Activated CD4-positive, alpha-beta T cell treated with anti-CD3 and anti-CD28 coated beads, Interleukin-2, amount 50 U/mL, for 48 hours (primary cell): ENCODE measurements around the gene RSF1.
"Not testable (repeated sequence)": the region's sequence is repeated elsewhere in the genome, so short reads cannot be mapped to it uniquely, and the experiment has no call there.

Experiments
- DNase-seq, 2 experiments: peaks; one replicate each; pipeline ENCODE4 v3.0.0-alpha.2; 2020

Gene RSF1

GRCh38 chr11:77820565-77821348, at the start of gene RSF1, which contains the start of gene AAMDC:
TSS of gene RSF1 (minus strand) at chr11:77820722. CDS start at chr11:77820714, 8 bp downstream.
TSS of gene AAMDC (plus strand) at chr11:77821144. CDS start at chr11:77842497, 21,353 bp downstream.
- DNase-seq, result peak; percentile 99

- DNase-seq, result no peak
These were observed 48.2 kb upstream of the RSF1 start for GRCh38 chr11:77868744-77869143.

- DNase-seq, result no peak
These were observed 45.8 kb upstream of the RSF1 start for GRCh38 chr11:77866336-77866735.

- DNase-seq, result no peak
These were observed 45.3 kb upstream of the RSF1 start for GRCh38 chr11:77865805-77866204.

- not testable (repeated sequence) for DNase-seq
These were observed 40.9 kb upstream of the RSF1 start for GRCh38 chr11:77861444-77861843.

GRCh38 chr11:77857906-77858457, 37.5 kb upstream of the RSF1 start:
- not testable (repeated sequence) for DNase-seq

- no peak for DNase-seq
These were observed 34.3 kb upstream of the RSF1 start for GRCh38 chr11:77854838-77855237.

- DNase-seq, result no peak
These were observed 31.0 kb upstream of the RSF1 start for GRCh38 chr11:77851503-77851902.

GRCh38 chr11:77843700-77844099, 23.2 kb upstream of the RSF1 start:
- DNase-seq, result not testable (repeated sequence)

- DNase-seq, result no peak
These were observed 22.1 kb upstream of the RSF1 start for GRCh38 chr11:77842441-77843121.

- no peak for DNase-seq
These were observed 12.8 kb upstream of the RSF1 start for GRCh38 chr11:77833302-77833701.

GRCh38 chr11:77828926-77829325, 8.4 kb upstream of the RSF1 start:
- DNase-seq, result no peak

GRCh38 chr11:77823775-77824174, 3.3 kb upstream of the RSF1 start:
- DNase-seq, result no peak

- DNase-seq, result not testable (repeated sequence)
These were observed 1.6 kb upstream of the RSF1 start for GRCh38 chr11:77822126-77822525.

GRCh38 chr11:77821349-77821851, 878 bp upstream of the RSF1 start:
- peak; percentile 4 to 27 for DNase-seq

GRCh38 chr11:77819921-77820564, 479 bp downstream of the RSF1 start:
- DNase-seq, result peak; percentile 45 to 52

- DNase-seq, result peak; percentile 82 to 86
These were observed 1.1 kb downstream of the RSF1 start for GRCh38 chr11:77819411-77819920.

- no peak for DNase-seq
These were observed 5.1 kb downstream of the RSF1 start for GRCh38 chr11:77815459-77815858.

- no peak for DNase-seq
These were observed 5.7 kb downstream of the RSF1 start for GRCh38 chr11:77814848-77815247.

- DNase-seq, result no peak
These were observed 7.3 kb downstream of the RSF1 start for GRCh38 chr11:77813256-77813655.

GRCh38 chr11:77806993-77807392, 13.5 kb downstream of the RSF1 start:
- DNase-seq, result no peak

GRCh38 chr11:77806415-77806814, 14.1 kb downstream of the RSF1 start:
- no peak for DNase-seq

- DNase-seq, result no peak
These were observed 19.0 kb downstream of the RSF1 start for GRCh38 chr11:77801477-77801876.
